ENCODE results near the gene FAAP20. TPM values are rescaled to one million over a fixed set of nuclear protein-coding genes. Genes with fewer than 3 reads are reported as not detected.

Gene FAAP20
- total and polyA plus RNA-seq, 2 donors (not counting 1 experiment from before 2014, with no cell fraction given), result 31.2 to 68.1 TPM

GRCh38 chr1:2175055-2175414 lies 19.5 kb downstream of the FAAP20 start:
- peaks cover 1% of the 10 kb centered on the region for H3K4me1 Mint-ChIP-seq
- H2AFZ ChIP-seq (ENCODE audit: insufficient read depth, low read depth, low read length, poor library complexity, severe bottlenecking), result no peak overlapping the region
- peaks cover 0 to 4% of the 10 kb centered on the region in 2 experiments for H3K36me3 ChIP-seq (replicated peaks in 1 of 2; ENCODE audit: control extremely low read depth in 1 of 2, control insufficient read depth in 1 of 2, extremely low read depth in 1 of 2, insufficient read depth in 2 of 2, low read length in 1 of 2)
- intact Hi-C loops (cut with micrococcal nuclease), result loop anchor here (10.0 kb wide), 1 partner anchor 760 kb away; no protein-coding TSS in a partner anchor
- CTCF ChIA-PET, result interaction anchor here (0.7 to 2.5 kb wide), 16 partner anchors 8 to 411 kb away, joined by 3 to 12 read pairs (median 4); partner anchors contain the start of genes FAAP20 and PRXL2B
- ATAC-seq (ENCODE audit: low read depth), result no peak
- no peaks in the 10 kb centered on the region for H3K9me3 Mint-ChIP-seq (ENCODE audit: insufficient read depth)
- H4K20me1 ChIP-seq (ENCODE audit: control insufficient read depth, insufficient read depth, low read length, poor library complexity, severe bottlenecking), result no peaks in the 10 kb centered on the region
- H3K79me2 ChIP-seq (ENCODE audit: control insufficient read depth, insufficient read depth, low read length), result no peaks in the 10 kb centered on the region
- no peaks in the 10 kb centered on the region for H3K27me3 Mint-ChIP-seq
- H3K4me3 Mint-ChIP-seq, result no peak overlapping the region
- POLR2A ChIA-PET, result no interaction called here
- H3K9ac ChIP-seq (ENCODE audit: low read length), result no peak overlapping the region
- WGBS (ENCODE audit: insufficient coverage), result 88% methylated on average over 7 of the region's 9 CpGs
- peaks cover 0 to 4% of the 10 kb centered on the region in 2 donors for H3K4me1 ChIP-seq (ENCODE audit: control insufficient read depth in 2 of 2, insufficient read depth in 2 of 2, low read length in 2 of 2)
- H3K27ac ChIP-seq (ENCODE audit: low read length in 2 of 2), result no peak overlapping the region
- TF ChIP-seq CTCF (IDR thresholded peaks at IDR 0.05) (no peak), EZH2 (IDR thresholded peaks at IDR 0.05; ENCODE audit: borderline replicate concordance, insufficient read depth, low read depth, low read length, poor library complexity, severe bottlenecking) (no peak)
- no peaks in the 10 kb centered on the region for H3K9me3 ChIP-seq (ENCODE audit: control extremely low read depth in 1 of 3, control insufficient read depth in 2 of 3, insufficient read depth in 1 of 3, low read length in 2 of 3)
- H3K4me3 ChIP-seq (ENCODE audit: control extremely low read depth in 1 of 5, extremely low read depth in 1 of 5, insufficient read depth in 1 of 5, low read depth in 2 of 5, low read length in 4 of 5), result no peak overlapping the region
- no peak for DNase-seq
- H3K27me3 ChIP-seq (replicated peaks in 1 of 4; ENCODE audit: control extremely low read depth in 1 of 4, control insufficient read depth in 3 of 4, insufficient read depth in 4 of 4, low read length in 3 of 4), result no peaks in the 10 kb centered on the region
- no peak overlapping the region for H3K27ac Mint-ChIP-seq
- peak overlapping the region; percentile 35 for H3K4me2 ChIP-seq (replicated peaks; ENCODE audit: low read depth, low read length, poor library complexity, severe bottlenecking)

- POLR2A ChIA-PET, result no interaction called here
These were observed 20.1 kb downstream of the FAAP20 start for GRCh38 chr1:2174348-2175054.

More at GRCh38 chr1:2174348-2175054, 20.1 kb downstream of the FAAP20 start:
- WGBS (ENCODE audit: insufficient coverage), result 29% methylated on average over 22 of the region's 31 CpGs
- H3K27ac ChIP-seq (ENCODE audit: low read length in 2 of 2), result no peak overlapping the region
- H4K20me1 ChIP-seq (ENCODE audit: control insufficient read depth, insufficient read depth, low read length, poor library complexity, severe bottlenecking), result no peaks in the 10 kb centered on the region
- DNase-seq (peak; percentile 56), ATAC-seq (ENCODE audit: low read depth) (no peak)
- H3K4me1 ChIP-seq (ENCODE audit: control insufficient read depth in 2 of 2, insufficient read depth in 2 of 2, low read length in 2 of 2), result peaks cover 0 to 4% of the 10 kb centered on the region in 2 donors
- TF ChIP-seq CTCF (IDR thresholded peaks at IDR 0.05), result peak; percentile 61
- TF ChIP-seq EZH2 (IDR thresholded peaks at IDR 0.05; ENCODE audit: borderline replicate concordance, insufficient read depth, low read depth, low read length, poor library complexity, severe bottlenecking), result no peak
- no peak overlapping the region for H3K4me3 ChIP-seq (ENCODE audit: control extremely low read depth in 1 of 5, extremely low read depth in 1 of 5, insufficient read depth in 1 of 5, low read depth in 2 of 5, low read length in 4 of 5)
- Mint-ChIP-seq H3K4me3 (no peak overlapping the region), H3K27ac (no peak overlapping the region), H3K27me3 (no peaks in the 10 kb centered on the region), H3K9me3 (ENCODE audit: insufficient read depth) (no peaks in the 10 kb centered on the region), H3K4me1 (peaks cover 1% of the 10 kb centered on the region)
- H3K36me3 ChIP-seq (replicated peaks in 1 of 2; ENCODE audit: control extremely low read depth in 1 of 2, control insufficient read depth in 1 of 2, extremely low read depth in 1 of 2, insufficient read depth in 2 of 2, low read length in 1 of 2), result peaks cover 0 to 4% of the 10 kb centered on the region in 2 experiments
- H3K27me3 ChIP-seq (replicated peaks in 1 of 4; ENCODE audit: control extremely low read depth in 1 of 4, control insufficient read depth in 3 of 4, insufficient read depth in 4 of 4, low read length in 3 of 4), result no peaks in the 10 kb centered on the region
- H3K4me2 ChIP-seq (replicated peaks; ENCODE audit: low read depth, low read length, poor library complexity, severe bottlenecking), result peak overlapping the region; percentile 35
- H3K79me2 ChIP-seq (ENCODE audit: control insufficient read depth, insufficient read depth, low read length), result no peaks in the 10 kb centered on the region
- intact Hi-C loops (cut with micrococcal nuclease), result loop anchor here (10.0 kb wide), 1 partner anchor 760 kb away; no protein-coding TSS in a partner anchor
- CTCF ChIA-PET, result interaction anchor here (0.7 to 2.5 kb wide), 20 partner anchors 9 to 412 kb away, joined by 3 to 12 read pairs (median 4); partner anchors contain the start of genes FAAP20 and PRXL2B
- no peak overlapping the region for H2AFZ ChIP-seq (ENCODE audit: insufficient read depth, low read depth, low read length, poor library complexity, severe bottlenecking)
- H3K9ac ChIP-seq (ENCODE audit: low read length), result no peak overlapping the region
- H3K9me3 ChIP-seq (ENCODE audit: control extremely low read depth in 1 of 3, control insufficient read depth in 2 of 3, insufficient read depth in 1 of 3, low read length in 2 of 3), result no peaks in the 10 kb centered on the region

Measured in B cell (primary cell).